Epithelial cell of esophagus (primary cell): ENCODE measurements around the gene PIGW.

Experiments
- DNase-seq: peaks from one replicate; pipeline ENCODE4 v3.0.0; 2010; ENCODE audit warnings: low read depth
- H3K4me3 ChIP-seq: 2 replicates; pipeline ENCODE4 v1.5.1; 2011; ENCODE audit warnings: mild to moderate bottlenecking, low read length, control low read depth
- CTCF ChIP-seq: IDR thresholded peaks from 2 replicates; pipeline ENCODE4 v1.5.1; 2011; ENCODE audit warnings: low read depth, mild to moderate bottlenecking, low read length, control low read depth, inconsistent platforms; ENCODE audit not compliant: insufficient read depth; ENCODE audit errors: missing control alignments

Gene PIGW

GRCh38 chr17:36509272-36509985, 25.4 kb upstream of the PIGW start:
- no peak for TF ChIP-seq CTCF
- H3K4me3 ChIP-seq, result no peak overlapping the region
- DNase-seq, result no peak

- DNase-seq, result no peak
- H3K4me3 ChIP-seq, result no peak overlapping the region
- no peak for TF ChIP-seq CTCF
Observed at GRCh38 chr17:36510636-36511035, 24.2 kb upstream of the PIGW start.

- no peak overlapping the region for H3K4me3 ChIP-seq
- no peak for TF ChIP-seq CTCF
- DNase-seq, result no peak
Observed at GRCh38 chr17:36511216-36511615, 23.6 kb upstream of the PIGW start.

GRCh38 chr17:36512641-36513040, 22.1 kb upstream of the PIGW start:
- DNase-seq, result no peak
- no peak overlapping the region for H3K4me3 ChIP-seq
- no peak for TF ChIP-seq CTCF

- no peak overlapping the region for H3K4me3 ChIP-seq
- no peak for TF ChIP-seq CTCF
Observed at GRCh38 chr17:36514856-36515255, 19.9 kb upstream of the PIGW start.

GRCh38 chr17:36515837-36516236, 18.9 kb upstream of the PIGW start:
- DNase-seq, result no peak
- no peak for TF ChIP-seq CTCF
- H3K4me3 ChIP-seq, result no peak overlapping the region

More at GRCh38 chr17:36514856-36515255, 19.9 kb upstream of the PIGW start:
- DNase-seq, result no peak

GRCh38 chr17:36523113-36523512, 11.7 kb upstream of the PIGW start:
- no peak for DNase-seq
- no peak overlapping the region for H3K4me3 ChIP-seq
- TF ChIP-seq CTCF, result no peak
